Kidney epithelial cell (primary cell): ENCODE data around the gene RFX8. TPM values are rescaled to one million over a fixed set of nuclear protein-coding genes. Genes with fewer than 3 reads are reported as not detected.

Source experiments
- DNase-seq: peaks from one replicate; pipeline ENCODE4 v3.0.0-alpha.2; 2010; ENCODE audit warnings: low read depth
- H3K27me3 ChIP-seq: 2 replicates; pipeline ENCODE4 v1.6.0; 2011; ENCODE audit warnings: low read length; ENCODE audit not compliant: control insufficient read depth, insufficient read depth
- H3K36me3 ChIP-seq: 2 replicates; pipeline ENCODE4 v1.5.1; 2011; ENCODE audit warnings: low read length; ENCODE audit not compliant: control insufficient read depth, insufficient read depth
- H3K4me3 ChIP-seq: 2 replicates; pipeline ENCODE4 v1.5.1; 2011; ENCODE audit warnings: low read depth, mild to moderate bottlenecking, control low read depth, low read length
- CTCF ChIP-seq: IDR thresholded peaks from 2 replicates; pipeline ENCODE4 v1.5.1; 2011; ENCODE audit warnings: mild to moderate bottlenecking, moderate library complexity, low read length, control low read depth, inconsistent platforms; ENCODE audit not compliant: insufficient read depth, poor library complexity, severe bottlenecking
- total RNA-seq: library from RNA; depleted of rRNA; stranded (reverse); fragments of >200 nt; gene quantifications from 2 replicates; pipeline ENCODE4 v1.2.3, GENCODE V29; 2015

RFX8 gene
- total RNA-seq, 1 donor from 2014 or later = 0.25 TPM

DNA sequence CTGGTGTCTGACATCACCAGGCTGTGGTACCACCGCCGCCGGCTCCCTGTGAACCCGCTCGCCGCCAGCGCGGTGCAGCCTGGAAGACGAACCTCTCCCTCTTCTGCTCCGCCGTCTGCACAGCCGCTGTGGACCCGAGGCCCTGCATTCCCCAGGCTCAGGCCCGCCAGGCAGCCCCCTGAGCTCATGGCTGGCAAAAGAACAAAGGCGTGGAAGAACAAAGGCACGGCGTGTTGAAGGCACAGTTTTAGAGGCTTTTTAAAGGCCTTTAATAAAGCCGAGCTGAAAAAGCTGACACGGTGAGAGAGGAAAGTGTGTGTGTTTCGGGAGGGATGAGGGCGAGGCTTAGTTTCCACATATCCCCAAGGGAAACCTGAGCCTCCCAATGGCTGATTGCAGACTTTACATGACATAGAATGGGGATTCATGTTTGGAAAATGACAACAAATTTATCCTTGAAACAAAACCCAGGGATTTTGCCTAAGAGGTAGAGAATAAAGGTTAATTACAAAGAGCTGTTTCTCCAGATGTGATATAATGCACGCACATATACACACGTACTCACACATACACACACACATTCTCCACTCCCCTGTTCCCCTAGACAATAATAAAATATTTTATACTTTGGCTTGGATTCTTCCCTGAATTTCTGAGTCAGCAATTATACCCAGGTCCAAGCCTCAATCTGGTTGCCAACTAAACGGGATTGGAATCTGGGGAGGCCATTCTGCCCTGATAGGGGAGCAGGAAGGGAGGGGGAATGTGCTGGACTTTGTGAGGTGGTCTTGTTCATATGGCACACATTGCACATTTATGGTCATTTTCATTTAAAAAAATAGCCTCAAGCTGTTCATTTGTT, 39.7 kb downstream of the RFX8 start:
- TF ChIP-seq CTCF = no peak
- no peaks in the 10 kb centered on the region for H3K36me3 ChIP-seq
- no peaks in the 10 kb centered on the region for H3K27me3 ChIP-seq
- no peak for DNase-seq
- H3K4me3 ChIP-seq = no peak overlapping the region

DNA sequence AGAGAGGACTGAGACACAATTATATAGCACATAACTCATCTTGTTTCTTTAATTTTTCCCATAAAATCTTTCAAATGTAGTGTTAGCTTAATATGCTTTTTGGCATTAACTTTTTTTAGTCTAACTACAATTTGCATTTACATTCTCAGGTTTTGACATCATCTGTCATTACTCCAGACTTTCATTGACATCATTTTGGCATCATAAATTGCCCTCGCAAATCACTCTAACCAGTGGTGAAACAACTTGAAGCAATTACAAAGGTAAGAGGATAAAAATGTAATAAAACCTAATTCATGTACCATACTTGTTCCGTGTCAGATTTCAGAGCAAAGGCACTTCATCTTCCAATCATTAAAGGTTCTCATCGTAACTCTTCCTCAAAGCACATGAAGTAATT, 41.4 kb downstream of the RFX8 start:
- no peak for DNase-seq
- Histone ChIP-seq H3K4me3 (no peak overlapping the region), H3K27me3 (no peaks in the 10 kb centered on the region), H3K36me3 (no peaks in the 10 kb centered on the region)
- no peak for TF ChIP-seq CTCF

DNA sequence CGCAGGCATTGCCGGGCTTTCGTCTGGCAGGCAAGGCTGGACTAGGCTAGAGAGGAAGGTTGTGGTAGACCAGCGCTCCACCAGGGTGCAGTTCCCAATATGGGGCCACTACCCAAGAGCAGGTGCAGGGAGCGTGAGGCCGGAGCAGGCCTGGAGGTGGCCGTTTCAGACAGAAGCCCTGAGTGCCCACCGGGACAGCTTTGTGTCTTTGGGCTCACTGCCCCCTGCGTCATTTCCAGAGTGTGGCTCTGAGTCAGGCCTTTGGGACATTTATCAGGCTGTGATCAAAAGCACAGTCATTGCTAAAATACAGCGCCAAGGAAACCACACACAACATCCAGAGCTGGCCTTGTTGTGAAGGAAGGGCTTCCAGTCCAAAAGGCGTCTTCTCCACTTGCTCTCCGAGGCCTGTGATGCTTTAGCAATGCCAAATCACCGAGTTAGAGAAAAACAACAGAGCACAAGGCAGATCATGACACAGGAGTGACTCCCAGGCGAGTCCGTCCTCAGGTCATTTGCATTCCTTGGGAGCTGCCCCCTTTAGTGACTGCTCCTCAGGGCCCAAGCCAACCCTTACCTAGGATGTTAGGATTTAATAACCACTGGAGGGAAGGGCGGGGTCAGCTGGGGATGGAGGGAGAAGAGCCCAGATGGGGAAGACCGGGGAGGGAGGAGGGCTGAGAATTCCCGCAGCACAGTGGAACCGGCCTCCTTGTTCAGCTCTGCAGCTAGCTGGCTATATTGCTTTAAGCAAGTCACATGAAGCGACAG, 42.3 kb downstream of the RFX8 start:
- no peak for DNase-seq
- Histone ChIP-seq H3K4me3 (no peak overlapping the region), H3K27me3 (no peaks in the 10 kb centered on the region), H3K36me3 (no peaks in the 10 kb centered on the region)
- TF ChIP-seq CTCF = no peak

GRCh38 chr2:101431486-101431885, 43.4 kb downstream of the RFX8 start:
- no peaks in the 10 kb centered on the region for H3K27me3 ChIP-seq
- no peak for TF ChIP-seq CTCF
- no peak overlapping the region for H3K4me3 ChIP-seq
- no peaks in the 10 kb centered on the region for H3K36me3 ChIP-seq
- DNase-seq = no peak

DNA sequence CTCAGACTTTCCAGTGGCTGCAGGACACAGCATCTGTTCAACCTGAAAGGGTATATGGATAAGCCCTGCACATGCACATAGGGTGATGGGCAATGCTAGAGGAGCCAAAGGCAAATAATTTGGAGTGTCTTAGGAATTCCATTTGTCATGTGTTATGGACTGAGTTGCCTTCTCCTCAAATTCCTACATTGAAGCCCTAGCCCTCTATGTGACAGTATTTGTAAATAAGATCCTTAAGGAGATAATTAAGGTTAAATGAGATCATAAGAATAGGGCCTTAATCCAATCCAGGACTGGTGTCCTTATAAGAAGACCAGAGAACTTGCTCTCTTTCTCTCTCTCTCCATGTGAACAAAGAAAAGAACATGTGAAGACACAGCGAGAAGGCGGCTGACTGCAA, 44.8 kb downstream of the RFX8 start:
- no peak for DNase-seq
- no peak for TF ChIP-seq CTCF
- Histone ChIP-seq H3K27me3 (no peaks in the 10 kb centered on the region), H3K4me3 (no peak overlapping the region), H3K36me3 (no peaks in the 10 kb centered on the region)
